Pons (tissue), 1 donor: Measurements from ENCODE around the gene FAM107A.

Experiments
- DNase-seq: peaks from one replicate; pipeline ENCODE4 v3.0.0-alpha.2; 2016; ENCODE audit warnings: low spot score

The FAM107A gene

GRCh38 chr3:58518291-58518789 lies 58.9 kb downstream of the FAM107A start:
- no peak for DNase-seq

DNA sequence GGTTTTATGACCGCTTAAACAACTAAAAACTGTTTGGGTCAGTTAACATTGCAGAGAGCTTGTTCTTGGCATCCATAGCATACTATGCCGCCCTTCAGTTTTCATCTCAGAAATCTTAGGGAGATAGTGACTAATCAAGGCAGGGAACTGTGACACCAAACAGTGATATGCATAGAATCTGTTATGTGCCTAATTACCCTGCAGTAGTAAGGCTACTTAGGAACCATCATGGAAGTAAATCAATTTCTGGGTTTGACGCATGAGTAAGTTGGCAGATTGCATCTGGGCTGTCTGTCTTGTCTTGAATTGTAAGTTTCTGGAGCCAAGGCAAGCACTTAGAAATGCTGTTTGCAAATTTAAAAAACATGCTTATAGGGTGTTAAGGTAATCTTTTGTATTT lies 62.8 kb downstream of the FAM107A start:
- DNase-seq = no peak
